Tibial nerve (tissue), 4 donors: ENCODE data around the gene SRGAP2B.
"Not testable (repeated sequence)": the region's sequence is repeated elsewhere in the genome, so short reads cannot be mapped to it uniquely, and the experiment has no call there.

Experiments used
- EP300 ChIP-seq, 2 donors: sonication (generic); formaldehyde crosslinking; IDR thresholded peaks; one replicate each; pipeline ENCODE4 v1.6.1; 2017; ENCODE audit warnings: antibody characterized with exemption in 2 of 2, mild to moderate bottlenecking in 1 of 2
- POLR2A ChIP-seq, 2 donors: fragments of 450-650 bp; IDR thresholded peaks; one replicate each; pipeline ENCODE4 v1.6.1; 2017; ENCODE audit warnings: antibody characterized with exemption in 2 of 2, mild to moderate bottlenecking in 2 of 2, moderate library complexity in 2 of 2
- TF ChIP-seq, protein P1 (sequence below), 5 experiments: fragments of 200-600 bp in 3 of 5; fragments of 450-650 bp in 2 of 5; sonication (generic) in 3 of 5; IDR thresholded peaks; one replicate each; pipeline ENCODE4 v1.5.1; 2016 to 2019; ENCODE audit warnings: antibody characterized with exemption in 5 of 5, mild to moderate bottlenecking in 3 of 5, moderate library complexity in 2 of 5

DNA sequence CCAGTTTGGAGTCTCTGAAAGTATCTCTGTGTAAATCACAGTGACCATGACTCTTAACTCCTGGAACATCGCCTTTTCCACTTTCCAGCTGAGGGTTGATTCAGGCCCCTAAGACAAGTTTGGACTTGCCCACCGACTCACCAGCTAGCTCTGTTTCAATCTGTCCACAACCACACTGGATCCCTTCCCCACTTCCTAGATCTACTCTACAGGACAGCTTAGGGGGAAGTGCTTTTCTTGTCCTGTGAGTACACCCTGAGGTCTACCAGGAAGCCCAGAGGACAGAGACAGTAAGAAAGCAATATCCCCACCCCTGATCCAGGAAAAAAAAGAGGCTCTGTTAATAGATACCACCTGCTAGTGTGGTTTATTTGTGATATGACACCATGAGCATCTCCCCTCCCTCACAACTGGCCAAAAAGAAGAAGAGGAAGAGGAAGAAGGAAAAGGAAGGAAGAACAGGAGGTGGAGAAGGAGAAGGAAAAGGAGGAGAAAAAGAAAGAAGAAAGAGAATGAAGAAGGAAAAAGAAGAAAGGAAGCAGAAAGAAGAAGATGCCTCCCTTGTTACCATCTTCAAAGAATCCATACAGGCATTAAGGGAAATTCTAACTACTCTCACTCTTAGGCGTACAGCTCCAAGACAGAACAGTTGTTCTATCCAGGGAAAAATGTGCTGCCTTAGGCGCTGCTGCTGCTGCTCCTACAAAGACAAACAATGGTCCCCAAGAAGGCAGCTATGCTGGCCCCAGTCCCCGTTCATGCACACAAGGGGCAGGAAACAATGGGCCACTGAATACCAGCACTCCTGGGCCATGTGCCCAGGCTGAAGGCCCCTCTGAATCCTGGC is 96.8 kb downstream of the SRGAP2B start:
- TF ChIP-seq, protein P1, sequence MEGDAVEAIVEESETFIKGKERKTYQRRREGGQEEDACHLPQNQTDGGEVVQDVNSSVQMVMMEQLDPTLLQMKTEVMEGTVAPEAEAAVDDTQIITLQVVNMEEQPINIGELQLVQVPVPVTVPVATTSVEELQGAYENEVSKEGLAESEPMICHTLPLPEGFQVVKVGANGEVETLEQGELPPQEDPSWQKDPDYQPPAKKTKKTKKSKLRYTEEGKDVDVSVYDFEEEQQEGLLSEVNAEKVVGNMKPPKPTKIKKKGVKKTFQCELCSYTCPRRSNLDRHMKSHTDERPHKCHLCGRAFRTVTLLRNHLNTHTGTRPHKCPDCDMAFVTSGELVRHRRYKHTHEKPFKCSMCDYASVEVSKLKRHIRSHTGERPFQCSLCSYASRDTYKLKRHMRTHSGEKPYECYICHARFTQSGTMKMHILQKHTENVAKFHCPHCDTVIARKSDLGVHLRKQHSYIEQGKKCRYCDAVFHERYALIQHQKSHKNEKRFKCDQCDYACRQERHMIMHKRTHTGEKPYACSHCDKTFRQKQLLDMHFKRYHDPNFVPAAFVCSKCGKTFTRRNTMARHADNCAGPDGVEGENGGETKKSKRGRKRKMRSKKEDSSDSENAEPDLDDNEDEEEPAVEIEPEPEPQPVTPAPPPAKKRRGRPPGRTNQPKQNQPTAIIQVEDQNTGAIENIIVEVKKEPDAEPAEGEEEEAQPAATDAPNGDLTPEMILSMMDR (IDR thresholded peaks at IDR 0.05) = not testable (repeated sequence)
- TF ChIP-seq POLR2A, EP300 (IDR thresholded peaks at IDR 0.05): not testable (repeated sequence)
